ENCODE results near the gene GPC6.

The GPC6 gene

DNA sequence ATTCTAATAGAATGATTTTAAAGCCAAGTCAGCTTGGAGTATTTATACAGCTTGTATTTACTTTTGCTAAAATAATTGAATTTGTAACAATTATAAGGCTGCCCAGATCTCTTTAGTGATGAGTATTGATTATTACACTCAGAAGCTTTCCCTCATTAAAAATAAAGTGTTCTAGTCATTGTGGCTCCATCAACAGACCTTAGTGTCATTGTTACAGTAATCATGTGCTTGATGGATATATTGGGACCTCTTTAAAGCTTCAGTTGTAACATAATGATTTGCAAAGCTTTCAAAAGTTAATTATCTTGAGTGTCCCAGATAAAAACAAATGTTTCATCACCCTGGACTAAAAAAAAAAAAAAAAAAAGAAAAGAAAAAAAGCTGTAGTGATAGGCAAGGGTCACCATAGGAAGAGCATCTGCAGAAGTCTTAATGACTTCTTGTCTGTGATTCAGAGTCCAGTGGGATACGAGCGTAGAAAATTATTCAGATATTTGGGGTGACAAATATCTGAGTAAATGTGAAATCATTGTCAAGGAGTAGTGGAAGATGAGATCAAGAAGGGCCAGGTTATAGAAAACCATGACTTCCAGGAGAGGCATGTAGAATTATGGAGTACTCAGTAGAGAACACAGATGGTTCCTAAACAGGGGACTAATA, 883.2 kb downstream of the GPC6 start:
- DNase-seq (ENCODE audit: low read depth): no peak
- TF ChIP-seq, protein P1, sequence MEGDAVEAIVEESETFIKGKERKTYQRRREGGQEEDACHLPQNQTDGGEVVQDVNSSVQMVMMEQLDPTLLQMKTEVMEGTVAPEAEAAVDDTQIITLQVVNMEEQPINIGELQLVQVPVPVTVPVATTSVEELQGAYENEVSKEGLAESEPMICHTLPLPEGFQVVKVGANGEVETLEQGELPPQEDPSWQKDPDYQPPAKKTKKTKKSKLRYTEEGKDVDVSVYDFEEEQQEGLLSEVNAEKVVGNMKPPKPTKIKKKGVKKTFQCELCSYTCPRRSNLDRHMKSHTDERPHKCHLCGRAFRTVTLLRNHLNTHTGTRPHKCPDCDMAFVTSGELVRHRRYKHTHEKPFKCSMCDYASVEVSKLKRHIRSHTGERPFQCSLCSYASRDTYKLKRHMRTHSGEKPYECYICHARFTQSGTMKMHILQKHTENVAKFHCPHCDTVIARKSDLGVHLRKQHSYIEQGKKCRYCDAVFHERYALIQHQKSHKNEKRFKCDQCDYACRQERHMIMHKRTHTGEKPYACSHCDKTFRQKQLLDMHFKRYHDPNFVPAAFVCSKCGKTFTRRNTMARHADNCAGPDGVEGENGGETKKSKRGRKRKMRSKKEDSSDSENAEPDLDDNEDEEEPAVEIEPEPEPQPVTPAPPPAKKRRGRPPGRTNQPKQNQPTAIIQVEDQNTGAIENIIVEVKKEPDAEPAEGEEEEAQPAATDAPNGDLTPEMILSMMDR (IDR thresholded peaks at IDR 0.05; ENCODE audit: control insufficient read depth, insufficient read depth, low read depth, low read length, missing control alignments): no peak
- no peak overlapping the region for H3K4me3 ChIP-seq (ENCODE audit: control insufficient read depth, low read depth, low read length)

DNA sequence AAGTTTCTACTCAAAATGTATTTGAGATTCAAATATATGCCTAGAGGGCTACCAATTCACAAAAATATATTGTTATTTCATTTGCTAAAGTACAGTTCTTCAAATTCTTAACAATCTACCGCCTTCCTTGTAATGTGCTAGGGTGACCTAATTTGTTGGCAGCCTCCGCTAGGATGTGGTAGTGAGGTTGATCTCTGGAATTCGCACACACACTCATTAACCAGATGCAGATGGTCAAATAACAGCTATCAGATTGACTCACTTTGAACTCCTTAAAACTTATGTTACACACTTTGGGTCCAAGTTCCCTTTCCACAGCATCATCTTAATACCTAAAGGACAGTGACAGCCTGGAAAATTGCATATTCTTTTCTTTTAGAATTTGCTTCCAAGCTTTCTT, 885.6 kb downstream of the GPC6 start:
- DNase-seq (ENCODE audit: low read depth): peak; percentile 88
- H3K4me3 ChIP-seq (ENCODE audit: control insufficient read depth, low read depth, low read length): no peak overlapping the region

DNA sequence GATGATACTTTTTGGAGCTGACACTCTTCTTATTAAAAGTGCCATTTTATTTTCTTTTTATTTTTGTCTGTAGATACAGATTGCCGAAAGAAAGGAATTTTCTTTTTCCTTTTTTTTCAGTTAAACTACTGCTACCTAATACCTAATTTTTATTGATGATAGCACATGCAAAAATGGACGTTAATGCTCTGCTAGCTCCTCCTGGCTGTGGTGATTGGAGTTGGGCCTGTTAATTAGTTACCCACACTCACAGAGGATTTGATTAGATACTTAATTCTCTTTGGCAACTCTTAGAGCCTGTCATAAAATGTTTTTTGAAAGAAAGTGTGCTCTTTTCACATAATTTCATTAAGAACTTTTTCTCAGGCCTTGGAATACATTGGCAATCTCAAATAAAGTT, 886.1 kb downstream of the GPC6 start:
- H3K4me3 ChIP-seq (ENCODE audit: control insufficient read depth, low read depth, low read length): no peak overlapping the region
- DNase-seq (ENCODE audit: low read depth): no peak
- TF ChIP-seq, protein P1 (IDR thresholded peaks at IDR 0.05; ENCODE audit: control insufficient read depth, insufficient read depth, low read depth, low read length, missing control alignments): no peak

More for the DNA sequence above, 885.6 kb downstream of the GPC6 start:
- TF ChIP-seq, protein P1 (IDR thresholded peaks at IDR 0.05; ENCODE audit: control insufficient read depth, insufficient read depth, low read depth, low read length, missing control alignments): no peak

- H3K4me3 ChIP-seq (ENCODE audit: control insufficient read depth, low read depth, low read length): no peak overlapping the region
- TF ChIP-seq, protein P1 (IDR thresholded peaks at IDR 0.05; ENCODE audit: control insufficient read depth, insufficient read depth, low read depth, low read length, missing control alignments): no peak
- DNase-seq (ENCODE audit: low read depth): no peak
Observed at GRCh38 chr13:94113245-94113644, 886.6 kb downstream of the GPC6 start.

DNA sequence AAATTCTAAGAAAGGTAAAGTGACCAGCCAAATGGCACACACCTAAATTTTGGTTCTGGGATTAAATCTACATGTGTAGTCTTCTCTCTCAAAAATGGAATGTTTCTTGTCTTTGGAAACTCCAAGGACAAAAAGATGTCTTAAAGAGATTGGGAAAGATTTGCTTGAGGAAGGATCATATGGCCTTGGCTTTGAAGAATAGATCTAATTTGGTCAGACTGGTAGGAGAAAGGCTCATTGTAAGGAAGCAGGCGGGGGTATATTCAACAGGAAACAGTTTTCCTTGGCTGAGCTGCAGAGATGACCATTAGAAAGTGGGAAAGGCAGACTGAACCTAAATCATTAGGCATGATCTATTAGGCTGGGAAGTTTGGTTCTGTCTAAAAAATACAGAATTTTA, 887.6 kb downstream of the GPC6 start:
- TF ChIP-seq, protein P1 (IDR thresholded peaks at IDR 0.05; ENCODE audit: control insufficient read depth, insufficient read depth, low read depth, low read length, missing control alignments): no peak
- no peak overlapping the region for H3K4me3 ChIP-seq (ENCODE audit: control insufficient read depth, low read depth, low read length)
- DNase-seq (ENCODE audit: low read depth): no peak

- no peak for DNase-seq (ENCODE audit: low read depth)
- H3K4me3 ChIP-seq (ENCODE audit: control insufficient read depth, low read depth, low read length): no peak overlapping the region
- TF ChIP-seq, protein P1 (IDR thresholded peaks at IDR 0.05; ENCODE audit: control insufficient read depth, insufficient read depth, low read depth, low read length, missing control alignments): no peak
Observed at GRCh38 chr13:94115054-94115453, 888.4 kb downstream of the GPC6 start.
